VCaP (cell line): Measurements from ENCODE around the gene VCL.

Experiments
- H3K27ac ChIP-seq: fragments of 450-650 bp; 2 replicates; pipeline ENCODE4 v1.5.1; 2017
- TF ChIP-seq, protein P1 (sequence below): fragments of 450-650 bp; conservative IDR thresholded peaks from 2 replicates; pipeline ENCODE4 v1.5.1; 2017; ENCODE audit warnings: mild to moderate bottlenecking, moderate library complexity

Gene VCL

DNA sequence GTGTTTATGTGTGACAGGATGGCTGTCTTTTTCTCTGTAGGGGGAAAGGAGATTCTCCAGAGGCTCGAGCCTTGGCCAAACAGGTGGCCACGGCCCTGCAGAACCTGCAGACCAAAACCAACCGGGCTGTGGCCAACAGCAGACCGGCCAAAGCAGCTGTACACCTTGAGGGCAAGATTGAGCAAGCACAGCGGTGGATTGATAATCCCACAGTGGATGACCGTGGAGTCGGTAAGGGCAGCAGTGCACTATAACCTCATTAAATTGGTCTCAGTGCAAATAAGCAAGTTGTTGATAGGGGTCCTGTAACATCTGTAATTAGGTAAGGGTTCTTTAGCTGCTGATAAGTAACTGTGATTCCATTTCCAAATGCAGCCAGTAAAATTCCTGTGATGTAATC lies 96.3 kb downstream of the VCL start:
- H3K27ac ChIP-seq, result no peak overlapping the region
- TF ChIP-seq, protein P1, sequence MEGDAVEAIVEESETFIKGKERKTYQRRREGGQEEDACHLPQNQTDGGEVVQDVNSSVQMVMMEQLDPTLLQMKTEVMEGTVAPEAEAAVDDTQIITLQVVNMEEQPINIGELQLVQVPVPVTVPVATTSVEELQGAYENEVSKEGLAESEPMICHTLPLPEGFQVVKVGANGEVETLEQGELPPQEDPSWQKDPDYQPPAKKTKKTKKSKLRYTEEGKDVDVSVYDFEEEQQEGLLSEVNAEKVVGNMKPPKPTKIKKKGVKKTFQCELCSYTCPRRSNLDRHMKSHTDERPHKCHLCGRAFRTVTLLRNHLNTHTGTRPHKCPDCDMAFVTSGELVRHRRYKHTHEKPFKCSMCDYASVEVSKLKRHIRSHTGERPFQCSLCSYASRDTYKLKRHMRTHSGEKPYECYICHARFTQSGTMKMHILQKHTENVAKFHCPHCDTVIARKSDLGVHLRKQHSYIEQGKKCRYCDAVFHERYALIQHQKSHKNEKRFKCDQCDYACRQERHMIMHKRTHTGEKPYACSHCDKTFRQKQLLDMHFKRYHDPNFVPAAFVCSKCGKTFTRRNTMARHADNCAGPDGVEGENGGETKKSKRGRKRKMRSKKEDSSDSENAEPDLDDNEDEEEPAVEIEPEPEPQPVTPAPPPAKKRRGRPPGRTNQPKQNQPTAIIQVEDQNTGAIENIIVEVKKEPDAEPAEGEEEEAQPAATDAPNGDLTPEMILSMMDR, result no peak

DNA sequence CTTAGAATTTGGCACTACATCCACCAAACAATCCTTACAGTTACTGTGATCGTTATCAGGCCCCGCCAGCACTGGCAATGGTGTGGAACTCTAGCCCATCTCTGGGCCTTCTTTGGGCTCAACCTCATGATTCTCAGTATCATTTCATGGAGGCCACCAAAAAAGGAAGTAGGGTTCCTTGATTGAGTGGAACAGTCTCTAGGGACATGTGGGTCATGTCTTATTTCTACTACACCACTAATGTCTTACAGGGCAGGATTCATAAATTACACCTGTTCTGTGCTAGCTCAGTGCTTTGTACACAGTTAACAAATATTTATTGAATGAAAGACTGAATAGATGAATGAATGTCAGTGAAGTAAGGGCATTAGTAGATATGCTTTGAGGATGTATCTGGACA lies 98.9 kb downstream of the VCL start:
- no peak overlapping the region for H3K27ac ChIP-seq
- TF ChIP-seq, protein P1, result no peak

DNA sequence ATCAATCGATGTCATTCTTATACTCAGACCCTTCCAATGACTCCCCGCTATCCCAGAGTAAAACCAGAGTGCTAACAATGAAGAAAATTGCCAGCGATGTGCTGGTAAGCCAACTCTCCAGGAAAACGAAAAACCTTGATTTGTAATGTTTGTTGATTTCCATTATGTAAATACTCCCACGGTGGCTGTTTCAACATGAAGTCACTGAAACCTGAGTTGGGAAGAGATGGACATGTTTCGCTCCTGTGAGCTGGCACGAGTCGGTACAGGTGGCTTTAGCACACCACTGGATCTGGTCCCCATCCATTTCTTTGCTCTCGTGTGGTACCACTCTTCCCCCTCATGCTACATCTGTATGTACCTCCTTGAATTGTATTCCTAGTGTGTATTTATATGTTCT lies 99.9 kb downstream of the VCL start:
- TF ChIP-seq, protein P1, result no peak

DNA sequence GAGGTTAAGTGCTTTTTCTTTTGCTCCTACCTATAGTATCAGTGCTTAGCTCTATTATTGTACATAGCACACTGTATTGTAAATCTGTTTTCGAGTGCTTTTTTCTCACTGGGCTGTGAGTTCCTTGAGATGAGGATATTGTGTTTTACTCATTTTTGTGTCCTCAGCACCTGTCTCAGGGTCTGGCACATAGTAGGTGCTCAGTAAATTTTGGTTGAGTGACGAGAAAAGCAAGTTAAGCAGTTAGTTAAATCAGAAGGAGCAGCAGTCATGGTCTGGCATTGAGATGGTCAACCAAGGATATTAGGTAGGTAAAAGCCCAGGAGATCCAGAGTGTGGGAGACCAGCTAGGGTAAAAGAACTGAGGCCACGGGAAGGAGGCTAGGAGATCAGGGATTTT lies 101.5 kb downstream of the VCL start:
- TF ChIP-seq, protein P1, result no peak
- no peak overlapping the region for H3K27ac ChIP-seq

More for the DNA sequence above, 99.9 kb downstream of the VCL start:
- H3K27ac ChIP-seq, result no peak overlapping the region

DNA sequence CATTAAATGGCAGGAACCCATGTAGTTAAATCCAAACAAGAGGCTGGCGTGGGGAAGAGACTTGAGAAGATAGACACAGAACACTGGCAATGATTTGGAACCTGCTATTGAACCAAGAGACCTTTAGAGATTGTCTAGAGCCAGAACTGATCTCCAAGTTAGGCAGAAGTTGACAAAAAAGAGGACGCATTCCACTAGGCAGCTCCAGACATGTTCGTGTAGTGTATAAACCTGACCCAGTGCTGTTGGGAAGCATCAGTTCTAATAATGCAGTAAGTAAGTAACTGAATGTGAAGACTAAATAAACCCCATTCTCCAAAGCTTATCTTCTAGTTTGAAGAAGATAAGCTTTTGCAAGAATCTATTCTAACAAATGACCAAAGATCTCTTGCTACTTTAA lies 101.9 kb downstream of the VCL start:
- TF ChIP-seq, protein P1, result no peak
- H3K27ac ChIP-seq, result no peak overlapping the region

DNA sequence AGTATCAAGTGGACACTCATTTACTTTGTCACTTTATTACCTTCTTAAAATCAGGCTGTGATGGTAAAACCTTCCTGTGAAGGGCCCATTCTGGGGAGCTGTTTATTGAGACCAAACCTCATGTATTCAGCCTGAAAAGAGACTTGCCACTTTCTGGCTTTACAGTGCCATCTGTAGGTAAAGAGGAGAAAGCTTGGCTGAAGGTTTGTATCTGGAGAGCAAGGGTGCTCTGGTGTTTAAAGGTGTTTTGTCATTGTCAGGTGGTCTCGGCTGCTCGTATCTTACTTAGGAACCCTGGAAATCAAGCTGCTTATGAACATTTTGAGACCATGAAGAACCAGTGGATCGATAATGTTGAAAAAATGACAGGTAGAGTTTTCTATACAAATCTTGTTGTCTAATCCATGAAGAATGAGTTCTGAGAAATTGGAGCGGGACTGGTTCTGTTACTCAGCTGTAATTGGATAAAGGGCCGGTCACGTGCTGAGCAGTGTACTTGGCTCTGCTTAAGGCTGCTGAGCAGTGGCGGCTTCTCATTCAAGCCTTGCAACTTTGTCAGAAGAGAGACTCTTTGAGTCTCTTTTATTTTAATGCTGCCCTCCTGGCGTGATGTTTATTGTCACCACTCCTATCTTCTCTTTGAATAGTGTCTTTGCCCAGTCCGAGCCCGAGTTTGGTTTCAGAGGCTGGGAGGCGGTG lies 105.8 kb downstream of the VCL start:
- no peak overlapping the region for H3K27ac ChIP-seq
- TF ChIP-seq, protein P1, result peak; percentile 72

DNA sequence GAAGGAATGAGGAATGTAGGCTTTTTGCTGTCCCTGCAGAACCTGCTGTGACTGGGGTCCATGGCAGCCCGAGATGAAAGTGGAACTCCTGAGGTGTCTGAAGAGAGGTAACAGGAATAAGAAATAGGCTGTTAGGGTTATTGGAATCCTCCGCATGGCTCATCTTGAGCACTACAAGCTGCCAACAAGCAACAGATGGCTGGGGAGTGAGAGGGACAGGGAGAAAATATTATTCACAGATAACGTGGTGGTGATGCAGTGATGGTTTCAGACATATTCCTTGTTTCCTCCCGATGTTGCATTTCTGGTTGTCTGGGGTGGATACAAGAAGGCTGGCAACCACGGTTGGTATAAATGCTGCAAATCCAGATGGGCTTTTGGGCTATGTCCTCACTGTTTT lies 106.6 kb downstream of the VCL start:
- TF ChIP-seq, protein P1, result no peak
- H3K27ac ChIP-seq, result no peak overlapping the region
